HL-60 (cell line): ENCODE results near the gene PCDH8.

Source experiments
- DNase-seq, 2 experiments: peaks; one replicate each; pipeline ENCODE4 v3.0.0-alpha.2; 2010 to 2020; ENCODE audit warnings: low read depth in 1 of 2, low spot score in 1 of 2
- H3K27ac ChIP-seq: fragments of 250-450 bp; sonication (Bioruptor Pico); replicated peaks from 2 replicates; pipeline ENCODE4 v1.5.1; 2020; ENCODE audit warnings: mild to moderate bottlenecking, moderate library complexity
- H3K27me3 ChIP-seq: fragments of 250-450 bp; sonication (Bioruptor Pico); 2 replicates; pipeline ENCODE4 v1.5.1; 2021; ENCODE audit warnings: mild to moderate bottlenecking, moderate library complexity; ENCODE audit not compliant: insufficient read depth, poor library complexity, severe bottlenecking
- H3K4me3 ChIP-seq: replicated peaks from 2 replicates; pipeline ENCODE4 v1.5.1; 2011; ENCODE audit warnings: mild to moderate bottlenecking, control low read depth, low read length; ENCODE audit not compliant: insufficient read depth
- GABPA ChIP-seq: IDR thresholded peaks from 2 replicates; pipeline ENCODE4 v1.6.1; 2012; ENCODE audit warnings: low read depth
- POLR2AphosphoS5 ChIP-seq: IDR thresholded peaks from 2 replicates; pipeline ENCODE4 v1.6.1; 2012; ENCODE audit warnings: low read depth
- SPI1 ChIP-seq: IDR thresholded peaks from 2 replicates; pipeline ENCODE4 v1.6.1; 2012; ENCODE audit warnings: low read depth, mild to moderate bottlenecking, borderline replicate concordance
- TF ChIP-seq, protein P1 (sequence below): IDR thresholded peaks from 2 replicates; pipeline ENCODE4 v1.6.1; 2012; ENCODE audit warnings: low read depth; ENCODE audit not compliant: insufficient replicate concordance
- TF ChIP-seq, protein P2 (sequence below): IDR thresholded peaks from one replicate; pipeline ENCODE4 v1.5.1; 2011; ENCODE audit warnings: low read length, control low read depth, inconsistent platforms; ENCODE audit not compliant: insufficient read depth

PCDH8 gene

DNA sequence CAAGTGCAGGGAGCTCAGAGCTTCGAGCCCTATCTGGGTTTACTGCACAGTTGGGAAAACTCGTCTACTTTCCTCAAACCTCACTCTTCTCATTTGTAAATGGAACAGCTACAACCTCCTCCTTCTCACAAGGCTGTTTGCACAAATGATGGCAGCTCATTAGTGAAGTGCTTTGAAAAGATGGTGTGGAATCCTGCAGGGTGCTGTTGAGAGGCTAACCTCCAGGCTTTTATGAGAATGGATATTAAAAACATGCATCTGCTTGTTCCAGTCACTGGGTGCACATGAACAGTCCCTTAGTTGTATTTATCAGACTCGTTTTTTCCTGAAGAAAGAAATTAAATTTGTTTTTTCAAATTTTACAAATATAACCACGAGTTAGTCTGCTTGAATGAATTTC, 36.6 kb downstream of the PCDH8 start:
- TF ChIP-seq GABPA (no peak), SPI1 (no peak), POLR2AphosphoS5 (no peak)
- TF ChIP-seq, protein P1, sequence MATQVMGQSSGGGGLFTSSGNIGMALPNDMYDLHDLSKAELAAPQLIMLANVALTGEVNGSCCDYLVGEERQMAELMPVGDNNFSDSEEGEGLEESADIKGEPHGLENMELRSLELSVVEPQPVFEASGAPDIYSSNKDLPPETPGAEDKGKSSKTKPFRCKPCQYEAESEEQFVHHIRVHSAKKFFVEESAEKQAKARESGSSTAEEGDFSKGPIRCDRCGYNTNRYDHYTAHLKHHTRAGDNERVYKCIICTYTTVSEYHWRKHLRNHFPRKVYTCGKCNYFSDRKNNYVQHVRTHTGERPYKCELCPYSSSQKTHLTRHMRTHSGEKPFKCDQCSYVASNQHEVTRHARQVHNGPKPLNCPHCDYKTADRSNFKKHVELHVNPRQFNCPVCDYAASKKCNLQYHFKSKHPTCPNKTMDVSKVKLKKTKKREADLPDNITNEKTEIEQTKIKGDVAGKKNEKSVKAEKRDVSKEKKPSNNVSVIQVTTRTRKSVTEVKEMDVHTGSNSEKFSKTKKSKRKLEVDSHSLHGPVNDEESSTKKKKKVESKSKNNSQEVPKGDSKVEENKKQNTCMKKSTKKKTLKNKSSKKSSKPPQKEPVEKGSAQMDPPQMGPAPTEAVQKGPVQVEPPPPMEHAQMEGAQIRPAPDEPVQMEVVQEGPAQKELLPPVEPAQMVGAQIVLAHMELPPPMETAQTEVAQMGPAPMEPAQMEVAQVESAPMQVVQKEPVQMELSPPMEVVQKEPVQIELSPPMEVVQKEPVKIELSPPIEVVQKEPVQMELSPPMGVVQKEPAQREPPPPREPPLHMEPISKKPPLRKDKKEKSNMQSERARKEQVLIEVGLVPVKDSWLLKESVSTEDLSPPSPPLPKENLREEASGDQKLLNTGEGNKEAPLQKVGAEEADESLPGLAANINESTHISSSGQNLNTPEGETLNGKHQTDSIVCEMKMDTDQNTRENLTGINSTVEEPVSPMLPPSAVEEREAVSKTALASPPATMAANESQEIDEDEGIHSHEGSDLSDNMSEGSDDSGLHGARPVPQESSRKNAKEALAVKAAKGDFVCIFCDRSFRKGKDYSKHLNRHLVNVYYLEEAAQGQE: no peak
- TF ChIP-seq, protein P2, sequence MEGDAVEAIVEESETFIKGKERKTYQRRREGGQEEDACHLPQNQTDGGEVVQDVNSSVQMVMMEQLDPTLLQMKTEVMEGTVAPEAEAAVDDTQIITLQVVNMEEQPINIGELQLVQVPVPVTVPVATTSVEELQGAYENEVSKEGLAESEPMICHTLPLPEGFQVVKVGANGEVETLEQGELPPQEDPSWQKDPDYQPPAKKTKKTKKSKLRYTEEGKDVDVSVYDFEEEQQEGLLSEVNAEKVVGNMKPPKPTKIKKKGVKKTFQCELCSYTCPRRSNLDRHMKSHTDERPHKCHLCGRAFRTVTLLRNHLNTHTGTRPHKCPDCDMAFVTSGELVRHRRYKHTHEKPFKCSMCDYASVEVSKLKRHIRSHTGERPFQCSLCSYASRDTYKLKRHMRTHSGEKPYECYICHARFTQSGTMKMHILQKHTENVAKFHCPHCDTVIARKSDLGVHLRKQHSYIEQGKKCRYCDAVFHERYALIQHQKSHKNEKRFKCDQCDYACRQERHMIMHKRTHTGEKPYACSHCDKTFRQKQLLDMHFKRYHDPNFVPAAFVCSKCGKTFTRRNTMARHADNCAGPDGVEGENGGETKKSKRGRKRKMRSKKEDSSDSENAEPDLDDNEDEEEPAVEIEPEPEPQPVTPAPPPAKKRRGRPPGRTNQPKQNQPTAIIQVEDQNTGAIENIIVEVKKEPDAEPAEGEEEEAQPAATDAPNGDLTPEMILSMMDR: no peak
- H3K27me3 ChIP-seq: no peaks in the 10 kb centered on the region
- no peak for DNase-seq
- no peak overlapping the region for H3K27ac ChIP-seq
- no peak overlapping the region for H3K4me3 ChIP-seq

DNA sequence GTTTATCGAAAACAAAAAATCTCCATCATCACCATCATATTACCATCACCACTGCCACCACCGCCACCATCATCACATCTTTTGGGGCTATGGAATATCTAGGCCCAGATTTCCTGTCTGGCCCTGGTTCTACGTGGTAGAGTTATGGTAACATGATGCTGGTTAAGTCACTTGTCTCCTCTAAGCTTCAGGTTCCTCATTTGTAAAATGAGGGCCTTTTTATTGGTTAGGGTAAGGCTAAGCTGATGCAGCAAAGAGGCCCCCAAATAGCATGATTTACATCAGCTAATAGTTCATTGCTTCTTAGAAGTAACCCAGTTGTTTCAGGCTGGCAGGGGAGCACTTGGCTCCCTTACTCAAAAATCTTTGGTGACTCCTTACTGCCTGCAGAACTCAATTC, 37.9 kb downstream of the PCDH8 start:
- no peak overlapping the region for H3K4me3 ChIP-seq
- H3K27ac ChIP-seq: no peak overlapping the region
- no peak for DNase-seq
- TF ChIP-seq SPI1 (no peak), POLR2AphosphoS5 (no peak), GABPA (no peak)
- TF ChIP-seq, protein P2: no peak
- TF ChIP-seq, protein P1: no peak
- no peaks in the 10 kb centered on the region for H3K27me3 ChIP-seq

DNA sequence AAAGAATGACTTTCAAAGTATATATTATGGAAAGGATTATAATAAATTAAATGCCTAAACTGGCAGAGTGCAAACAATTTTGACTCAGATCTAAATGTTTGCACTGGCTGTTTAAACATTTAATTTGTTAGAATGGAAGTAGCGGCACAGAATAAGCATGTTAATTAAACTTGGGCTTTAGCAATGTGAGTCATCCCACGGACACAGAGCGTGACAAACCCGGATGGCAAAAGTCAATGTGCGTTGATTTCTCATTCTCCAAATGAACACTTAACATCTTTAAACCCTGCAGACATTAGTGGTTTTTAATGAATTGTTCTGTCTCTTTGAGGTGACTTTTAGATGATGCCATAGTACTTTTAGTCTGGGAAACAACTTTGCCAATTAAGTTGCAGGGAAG, 38.4 kb downstream of the PCDH8 start:
- Histone ChIP-seq H3K27ac (no peak overlapping the region), H3K4me3 (no peak overlapping the region), H3K27me3 (no peaks in the 10 kb centered on the region)
- no peak for DNase-seq
- TF ChIP-seq GABPA: no peak
- TF ChIP-seq, protein P2: no peak
- no peak for TF ChIP-seq POLR2AphosphoS5
- TF ChIP-seq, protein P1: no peak
- no peak for TF ChIP-seq SPI1
